GM12878 (cell line): Measurements from ENCODE around the gene TBCE. TPM values are rescaled to one million over a fixed set of nuclear protein-coding genes. Genes with fewer than 3 reads are reported as not detected.

Source experiments
- ATAC-seq: fragments of 200-7000 bp; cut with Tn5 transposase; 3 replicates; pipeline ENCODE4 v1.9.1; 2020; ENCODE audit warnings: mild to moderate bottlenecking, moderate library complexity
- BruUV-seq: library from RNA; stranded (reverse); fragments of 400-500 nt; replicated peaks from 2 replicates; lab custom pipeline; 2021; lab: Mats Ljungman, UMichigan
- CTCF ChIA-PET: fragments of 300-600 bp; sonication (Branson Sonifier 250); formaldehyde crosslinking; extraction: SDS; loops from one replicate; lab custom pipeline; 2021; ENCODE audit warnings: inconsistent platforms; lab: Yijun Ruan, JAX
- POLR2A ChIA-PET: fragments of 350-600 bp; formaldehyde crosslinking; extraction: SDS; loops from one replicate; lab custom pipeline; 2021; ENCODE audit warnings: inconsistent platforms; lab: Charles Lee
- RAD21 ChIA-PET: fragments of 300-600 bp; sonication (Branson Sonifier 250); formaldehyde crosslinking; loops from one replicate; lab custom pipeline; 2023; ENCODE audit warnings: antibody characterized with exemption; ENCODE audit not compliant: unreplicated experiment; lab: Charles Lee
- SMC1A ChIA-PET: fragments of 300-600 bp; sonication (Branson Sonifier 250); formaldehyde crosslinking; loops from one replicate; lab custom pipeline; 2023; ENCODE audit not compliant: unreplicated experiment, uncharacterized antibody; lab: Charles Lee
- DNase-seq: peaks from one replicate; pipeline ENCODE4 v3.0.0-alpha.2; 2011; ENCODE audit warnings: low read depth, low spot score
- FAIRE-seq: peaks from 3 replicates; lab custom pipeline; 2011; peaks lifted over from hg19 to GRCh38; lab: Jason Lieb, UNC
- H2AFZ ChIP-seq: 2 replicates; pipeline ENCODE4 v1.6.0; 2011; ENCODE audit warnings: low read depth, low read length, control low read depth; ENCODE audit not compliant: control insufficient read depth
- H3K27ac ChIP-seq: 2 replicates; pipeline ENCODE4 v1.5.1; 2011; ENCODE audit warnings: control low read depth; ENCODE audit not compliant: control insufficient read depth, insufficient read depth
- H3K27me3 ChIP-seq, 2 experiments: replicated peaks in 1 of 2; 2 replicates each; pipeline versions ENCODE4 v1.6.0 to v1.6.1; 2011; ENCODE audit warnings: low read length in 1 of 2; ENCODE audit not compliant: control insufficient read depth in 2 of 2, insufficient read depth in 2 of 2
- H3K36me3 ChIP-seq, 2 experiments: 2 replicates each; pipeline ENCODE4 v1.5.1; 2011; ENCODE audit warnings: low read length in 1 of 2; ENCODE audit not compliant: control insufficient read depth in 2 of 2, insufficient read depth in 2 of 2
- H3K4me1 ChIP-seq: 2 replicates; pipeline ENCODE4 v1.6.1; 2011; ENCODE audit warnings: mild to moderate bottlenecking, low read length, moderate library complexity, mixed read lengths; ENCODE audit not compliant: control insufficient read depth, insufficient read depth
- H3K4me2 ChIP-seq: 2 replicates; pipeline ENCODE4 v1.6.0; 2011; ENCODE audit warnings: control low read depth; ENCODE audit not compliant: control insufficient read depth, insufficient read depth
- H3K4me3 ChIP-seq: fragments of 200-600 bp; sonication (generic); 2 replicates; pipeline ENCODE4 v1.5.1; 2016
- H3K79me2 ChIP-seq: 2 replicates; pipeline ENCODE4 v1.6.0; 2011; ENCODE audit warnings: low read length; ENCODE audit not compliant: control insufficient read depth, insufficient read depth
- H3K9ac ChIP-seq: 2 replicates; pipeline ENCODE4 v1.8.0; 2011; ENCODE audit warnings: low read length, control low read depth, mixed read lengths; ENCODE audit not compliant: control insufficient read depth, insufficient read depth
- H3K9me3 ChIP-seq: replicated peaks from 3 replicates; pipeline ENCODE4 v1.5.1; 2011; ENCODE audit warnings: mild to moderate bottlenecking, low read length; ENCODE audit not compliant: control insufficient read depth, insufficient read depth
- H4K20me1 ChIP-seq: 2 replicates; pipeline ENCODE4 v1.6.0; 2011; ENCODE audit not compliant: control insufficient read depth, insufficient read depth
- BACH1 ChIP-seq: fragments of 450-650 bp; IDR thresholded peaks from 2 replicates; pipeline ENCODE4 v1.6.1; 2017; ENCODE audit warnings: mild to moderate bottlenecking, borderline replicate concordance
- BHLHE40 ChIP-seq, 2 experiments: fragments of 450-650 bp in 1 of 2; IDR thresholded peaks; 2 replicates each; pipeline ENCODE4 v1.6.1; 2011 to 2017; ENCODE audit warnings: low read depth in 2 of 2, borderline replicate concordance in 1 of 2, improper control_type of control experiment in 1 of 2, low read length in 1 of 2, mild to moderate bottlenecking in 1 of 2
- CHD2 ChIP-seq: IDR thresholded peaks from 2 replicates; pipeline ENCODE4 v1.6.1; 2011; ENCODE audit warnings: low read depth, low read length, improper control_type of control experiment, borderline replicate concordance
- EZH2 ChIP-seq: IDR thresholded peaks from 2 replicates; pipeline ENCODE4 v1.6.1; 2012; ENCODE audit warnings: low read depth, mild to moderate bottlenecking, control low read depth, inconsistent platforms, low read length, borderline replicate concordance; ENCODE audit not compliant: control insufficient read depth
- IKZF1 ChIP-seq: fragments of 450-650 bp; conservative IDR thresholded peaks from 2 replicates; pipeline ENCODE4 v1.6.1; 2017; ENCODE audit warnings: antibody characterized with exemption, mild to moderate bottlenecking
- IKZF2 ChIP-seq, 2 experiments: fragments of 450-650 bp; IDR thresholded peaks; 2 replicates each; pipeline ENCODE4 v1.6.1; 2017; ENCODE audit warnings: mild to moderate bottlenecking in 2 of 2, moderate library complexity in 2 of 2
- MTA2 ChIP-seq: fragments of 450-650 bp; IDR thresholded peaks from 2 replicates; pipeline ENCODE4 v1.6.1; 2016; ENCODE audit warnings: low read depth, mild to moderate bottlenecking, moderate library complexity
- MXI1 ChIP-seq: fragments of 150-350 bp; IDR thresholded peaks from 2 replicates; pipeline ENCODE4 v1.6.1; 2011; ENCODE audit warnings: low read depth, mild to moderate bottlenecking, inconsistent platforms, low read length, improper control_type of control experiment
- PAX5 ChIP-seq: IDR thresholded peaks from 2 replicates; pipeline ENCODE4 v1.6.1; 2011; ENCODE audit warnings: low read depth, low read length, borderline replicate concordance
- POLR2A ChIP-seq: IDR thresholded peaks from 2 replicates; pipeline ENCODE4 v1.6.1; 2011; ENCODE audit warnings: low read depth, mild to moderate bottlenecking, low read length
- RELA ChIP-seq: fragments of 450-650 bp; IDR thresholded peaks from 2 replicates; pipeline ENCODE4 v1.8.0; 2014; ENCODE audit warnings: borderline replicate concordance; ENCODE audit not compliant: partially characterized antibody
- RELB ChIP-seq: fragments of 450-650 bp; IDR thresholded peaks from 2 replicates; pipeline ENCODE4 v1.6.1; 2017; ENCODE audit warnings: low read depth, mild to moderate bottlenecking, moderate library complexity
- RUNX3 ChIP-seq: IDR thresholded peaks from 2 replicates; pipeline ENCODE4 v1.6.1; 2012; ENCODE audit warnings: low read length, inconsistent platforms
- TCF12 ChIP-seq: IDR thresholded peaks from 2 replicates; pipeline ENCODE4 v1.6.1; 2011; ENCODE audit warnings: low read depth, mild to moderate bottlenecking, low read length
- YY1 ChIP-seq: IDR thresholded peaks from 2 replicates; pipeline ENCODE4 v1.6.1; 2011; ENCODE audit warnings: low read depth, mild to moderate bottlenecking, low read length
- WGBS: methylation state at CpG from one replicate; pipeline ENCODE4 v1.1.6; 2016; ENCODE audit warnings: low lambda C conversion rate; ENCODE audit not compliant: insufficient replicate concordance, insufficient coverage; ENCODE audit errors: missing lambda C conversion rate; 5-methylcytosine and 5-hydroxymethylcytosine counted together
- in situ Hi-C: fragments of 300-500 bp; cut with MboI; formaldehyde crosslinking; loops from 9 replicates; pipeline ENCODE4 v1.14.3; 2018; ENCODE audit warnings: mixed read lengths
- intact Hi-C: fragments of 100-400 bp; cut with micrococcal nuclease; formaldehyde crosslinking; loops from one replicate; pipeline ENCODE4 v1.14.2; 2022; ENCODE audit not compliant: unreplicated experiment
- polyA plus RNA-seq, 11 experiments: library from polyadenylated mRNA; depleted of rRNA in 4 of 11; unstranded in 6 of 11; stranded (reverse) in 5 of 11; fragments of >200 nt; fragmentation: Nextera tagmentation in 4 of 11; fragmentation: Illumina TruSeq in 1 of 11; extraction: Ambion mirVana in 4 of 11; extraction: Trizol in 1 of 11; gene quantifications; 1 replicate in 1 of 11; 2 replicates in 10 of 11; pipeline versions ENCODE4 v1.2.1 to v1.2.3, GENCODE V29; 2011 to 2016; ENCODE audit warnings: inconsistent platforms in 2 of 11, missing spikeins in 2 of 11, low read depth in 1 of 11
- total RNA-seq, 4 experiments: library from RNA; depleted of rRNA in 3 of 4; stranded (reverse); fragments of >200 nt in 3 of 4; fragmentation: Illumina TruSeq in 1 of 4; extraction: Trizol in 1 of 4; gene quantifications; 2 replicates each; pipeline versions ENCODE4 v1.2.1 to v1.2.3, GENCODE V29; 2013 to 2021
- TF ChIP-seq, protein P1 (sequence below): fragments of 450-650 bp; IDR thresholded peaks from 2 replicates; pipeline ENCODE4 v1.6.1; 2016; ENCODE audit warnings: mild to moderate bottlenecking
- TF ChIP-seq, protein P2 (sequence below): fragments of 450-650 bp; IDR thresholded peaks from 2 replicates; pipeline ENCODE4 v1.6.1; 2017; ENCODE audit warnings: mild to moderate bottlenecking

Gene TBCE
- total and polyA plus RNA-seq, 10 of the 15 experiments (the other 5 are each of a cell fraction or from before 2014, with no cell fraction given): 22.7 to 48.7 (median 29.2) TPM

GRCh38 chr1:235421751-235422150 is 54.5 kb downstream of the TBCE start (continued):
- no peak for TF ChIP-seq MXI1

DNA sequence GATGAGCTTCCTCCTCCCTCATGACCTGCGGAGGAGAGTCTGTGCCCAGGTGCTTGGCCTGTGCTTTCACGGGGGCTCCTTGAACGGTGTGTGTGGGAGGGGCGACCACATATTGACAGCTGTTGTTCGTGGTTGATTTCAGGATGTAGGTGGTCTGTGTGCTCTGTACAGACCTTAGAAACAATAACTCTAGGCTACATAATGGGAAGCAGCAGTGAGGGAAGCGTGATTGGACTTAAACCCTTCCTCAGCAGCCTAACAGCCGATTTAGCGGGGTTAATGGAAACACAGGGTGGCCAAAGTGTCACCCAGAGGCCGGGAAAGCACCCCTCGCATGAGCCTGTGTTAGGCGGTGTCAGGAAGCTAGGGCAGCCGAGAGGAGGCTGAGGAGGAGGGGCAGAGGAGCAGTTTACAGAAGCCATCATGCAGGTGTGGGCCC is 56.0 kb downstream of the TBCE start:
- Histone ChIP-seq H3K4me3 (no peak overlapping the region), H3K36me3 (no peaks in the 10 kb centered on the region; a peak in 1 of 4 replicates), H3K27ac (no peak overlapping the region), H3K4me2 (0 out of 2 replicates have a peak overlapping the region, but pooled peaks have one; percentile 40), H3K27me3 (no peaks in the 10 kb centered on the region), H3K79me2 (no peaks in the 10 kb centered on the region), H4K20me1 (no peaks in the 10 kb centered on the region), H3K4me1 (peaks cover 10% of the 10 kb centered on the region), H2AFZ (peak overlapping the region; percentile 9; the same call in 1 of the 2 replicates), H3K9me3 (no peaks in the 10 kb centered on the region), H3K9ac (no peak overlapping the region)
- ATAC-seq: peak; percentile 95
- CTCF ChIA-PET: interaction anchor here (0.7 to 1.5 kb wide), 3 partner anchors 8 to 548 kb away, joined by 3 read pairs; no protein-coding TSS in a partner anchor
- DNase-seq: peak; percentile 4
- BruUV-seq: no TSS peak
- in situ Hi-C loops (loop anchor here (5.0 kb wide), 1 partner anchor 936 kb away; no protein-coding TSS in a partner anchor), intact Hi-C loops (no loop called here)
- RAD21 ChIA-PET: interaction anchor here (1.1 to 2.7 kb wide), 2 partner anchors 8 to 81 kb away, joined by 3 to 9 read pairs; partner anchors contain the start of gene B3GALNT2
- SMC1A ChIA-PET: interaction anchor here (0.9 to 2.3 kb wide), 7 partner anchors 16 to 318 kb away, joined by 3 to 6 read pairs (median 4); partner anchors contain the start of gene B3GALNT2
- POLR2A ChIA-PET: no interaction called here
- FAIRE-seq: no peak
- WGBS: 21% methylated on average over 12 of the region's 12 CpGs
- TF ChIP-seq TCF12 (0 out of 2 replicates have a peak, but pooled peaks have one; percentile 39), POLR2A (no peak), IKZF2 (IDR thresholded peaks at IDR 0.05) (peak in 1 of 2 experiments; percentile 24; a peak in 1 of 4 replicates), CHD2 (0 out of 2 replicates have a peak, but pooled peaks have one; percentile 42), RELA (peak; percentile 23), IKZF1 (peak; percentile 44; the same call in 1 of the 2 replicates), YY1 (peak; percentile 20; the same call in 1 of the 2 replicates), MTA2 (peak; percentile 55), BACH1 (0 out of 2 replicates have a peak, but pooled peaks have one; percentile 26), RUNX3 (peak; percentile 78), PAX5 (no peak), EZH2 (no peak), RELB (peak; percentile 42; the same call in 1 of the 2 replicates), BHLHE40 (IDR thresholded peaks at IDR 0.05; ENCODE audit: borderline replicate concordance in 1 of 2, low read depth in 2 of 2, low read length in 1 of 2) (0 out of 4 replicates have a peak, but pooled peaks of 1 of the 2 experiments have one; percentile 19)
- TF ChIP-seq, protein P1, sequence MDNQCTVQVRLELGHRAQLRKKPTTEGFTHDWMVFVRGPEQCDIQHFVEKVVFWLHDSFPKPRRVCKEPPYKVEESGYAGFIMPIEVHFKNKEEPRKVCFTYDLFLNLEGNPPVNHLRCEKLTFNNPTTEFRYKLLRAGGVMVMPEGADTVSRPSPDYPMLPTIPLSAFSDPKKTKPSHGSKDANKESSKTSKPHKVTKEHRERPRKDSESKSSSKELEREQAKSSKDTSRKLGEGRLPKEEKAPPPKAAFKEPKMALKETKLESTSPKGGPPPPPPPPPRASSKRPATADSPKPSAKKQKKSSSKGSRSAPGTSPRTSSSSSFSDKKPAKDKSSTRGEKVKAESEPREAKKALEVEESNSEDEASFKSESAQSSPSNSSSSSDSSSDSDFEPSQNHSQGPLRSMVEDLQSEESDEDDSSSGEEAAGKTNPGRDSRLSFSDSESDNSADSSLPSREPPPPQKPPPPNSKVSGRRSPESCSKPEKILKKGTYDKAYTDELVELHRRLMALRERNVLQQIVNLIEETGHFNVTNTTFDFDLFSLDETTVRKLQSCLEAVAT: 0 out of 2 replicates have a peak, but pooled peaks have one; percentile 23
- TF ChIP-seq, protein P2, sequence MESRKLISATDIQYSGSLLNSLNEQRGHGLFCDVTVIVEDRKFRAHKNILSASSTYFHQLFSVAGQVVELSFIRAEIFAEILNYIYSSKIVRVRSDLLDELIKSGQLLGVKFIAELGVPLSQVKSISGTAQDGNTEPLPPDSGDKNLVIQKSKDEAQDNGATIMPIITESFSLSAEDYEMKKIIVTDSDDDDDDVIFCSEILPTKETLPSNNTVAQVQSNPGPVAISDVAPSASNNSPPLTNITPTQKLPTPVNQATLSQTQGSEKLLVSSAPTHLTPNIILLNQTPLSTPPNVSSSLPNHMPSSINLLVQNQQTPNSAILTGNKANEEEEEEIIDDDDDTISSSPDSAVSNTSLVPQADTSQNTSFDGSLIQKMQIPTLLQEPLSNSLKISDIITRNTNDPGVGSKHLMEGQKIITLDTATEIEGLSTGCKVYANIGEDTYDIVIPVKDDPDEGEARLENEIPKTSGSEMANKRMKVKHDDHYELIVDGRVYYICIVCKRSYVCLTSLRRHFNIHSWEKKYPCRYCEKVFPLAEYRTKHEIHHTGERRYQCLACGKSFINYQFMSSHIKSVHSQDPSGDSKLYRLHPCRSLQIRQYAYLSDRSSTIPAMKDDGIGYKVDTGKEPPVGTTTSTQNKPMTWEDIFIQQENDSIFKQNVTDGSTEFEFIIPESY: no peak
